GM19463 (cell line): ENCODE measurements around the gene ALK.

Experiments
- ATAC-seq: cut with Tn5 transposase; IDR thresholded peaks from one replicate; pipeline ENCODE4 v1.9.1; 2021; ENCODE audit warnings: mild to moderate bottlenecking, moderate library complexity; ENCODE audit not compliant: unreplicated experiment

The ALK gene

DNA sequence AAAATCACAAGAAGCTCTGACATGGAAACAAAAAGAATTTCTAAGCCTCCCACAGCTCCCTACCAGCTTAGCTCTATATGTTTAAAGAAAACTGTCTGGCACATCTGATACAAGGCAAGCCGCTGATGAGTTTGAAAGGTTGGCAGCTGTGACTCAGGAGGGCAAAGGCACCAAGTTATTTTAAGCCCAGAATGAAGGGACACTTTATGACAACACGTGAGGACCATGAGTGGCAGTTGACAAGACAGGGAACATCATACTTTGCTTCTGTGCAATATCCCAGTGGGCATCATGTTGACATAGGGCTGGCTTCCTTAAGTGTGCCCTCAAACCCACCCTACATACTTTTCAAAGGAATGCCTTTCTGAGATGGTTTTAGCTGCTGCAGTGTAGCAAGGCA lies 533.3 kb downstream of the ALK start:
- no peak for ATAC-seq

DNA sequence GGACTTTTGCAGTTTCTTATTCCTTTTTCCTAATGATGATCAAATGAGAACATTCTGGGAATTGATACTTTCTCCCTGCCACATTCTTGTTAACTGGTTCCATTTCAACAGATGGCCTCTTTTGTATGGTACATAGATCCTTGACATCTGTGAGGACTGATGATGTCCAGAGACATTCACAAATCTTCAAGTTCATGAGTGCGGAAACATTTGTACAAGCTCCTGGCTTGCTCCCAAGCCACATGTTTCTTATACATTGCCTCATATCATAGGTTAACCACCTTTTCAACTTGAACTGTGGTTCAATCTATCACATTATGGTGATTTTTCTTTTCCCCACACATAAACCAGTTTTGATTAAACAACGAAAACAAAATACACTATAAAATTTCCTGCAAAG lies 538.9 kb downstream of the ALK start:
- ATAC-seq, result no peak

DNA sequence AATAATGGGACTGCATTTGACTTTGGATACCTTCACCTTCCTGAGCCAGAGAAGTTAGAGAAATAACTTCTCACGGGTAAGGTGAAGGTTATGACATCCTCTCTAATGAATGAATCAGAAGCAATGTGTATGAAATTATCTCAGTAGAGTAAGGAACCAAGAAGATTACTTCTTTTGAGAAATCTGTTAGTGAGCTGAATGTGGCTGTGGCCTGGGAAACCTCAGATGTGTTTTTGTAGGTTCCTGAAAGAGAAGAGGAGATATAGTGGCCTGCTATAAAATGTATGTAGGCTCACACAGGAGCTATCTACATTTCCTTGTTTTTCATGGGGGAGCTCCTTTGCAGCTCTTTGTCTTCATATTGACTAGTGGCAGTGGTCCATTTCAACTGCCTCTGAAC lies 543.6 kb downstream of the ALK start:
- no peak for ATAC-seq

DNA sequence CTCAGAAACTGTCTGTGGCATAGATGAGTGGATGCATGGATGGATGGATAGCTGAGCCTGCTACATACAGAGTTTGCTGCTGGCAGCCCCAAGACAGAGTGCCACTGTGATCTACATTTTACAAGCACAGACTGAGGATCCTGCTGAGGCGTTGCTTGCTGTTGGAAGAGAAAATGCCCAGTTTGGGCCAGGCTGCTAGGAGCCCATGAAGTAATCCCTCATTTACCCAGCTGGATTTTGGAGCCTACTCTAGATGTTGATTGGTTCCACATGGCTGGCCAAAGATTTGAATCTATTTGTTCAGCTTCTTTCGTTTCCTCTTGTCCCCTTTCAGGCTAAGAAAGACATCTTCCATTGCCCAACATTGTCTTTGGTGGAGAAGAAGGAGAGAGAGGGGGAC lies 544.8 kb downstream of the ALK start:
- ATAC-seq, result no peak

DNA sequence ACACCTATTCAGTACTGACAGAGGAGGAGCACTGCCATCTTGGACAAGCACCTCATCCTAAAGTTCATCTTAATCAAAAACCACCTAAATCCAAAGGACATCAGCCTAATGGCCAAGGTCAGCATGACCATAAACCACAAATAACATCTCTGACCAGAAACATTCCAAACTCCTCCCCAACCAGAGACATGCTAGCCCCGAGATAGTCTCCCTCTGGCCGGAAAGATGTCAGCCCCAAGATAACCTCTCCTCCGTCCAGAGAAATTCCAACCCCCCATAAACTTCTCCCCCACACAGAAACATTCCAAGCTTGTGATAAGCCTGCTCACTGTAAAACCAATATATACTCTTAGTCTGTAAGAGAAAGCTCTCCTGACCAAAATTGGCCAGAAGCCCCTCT lies 545.5 kb downstream of the ALK start:
- ATAC-seq, result no peak

DNA sequence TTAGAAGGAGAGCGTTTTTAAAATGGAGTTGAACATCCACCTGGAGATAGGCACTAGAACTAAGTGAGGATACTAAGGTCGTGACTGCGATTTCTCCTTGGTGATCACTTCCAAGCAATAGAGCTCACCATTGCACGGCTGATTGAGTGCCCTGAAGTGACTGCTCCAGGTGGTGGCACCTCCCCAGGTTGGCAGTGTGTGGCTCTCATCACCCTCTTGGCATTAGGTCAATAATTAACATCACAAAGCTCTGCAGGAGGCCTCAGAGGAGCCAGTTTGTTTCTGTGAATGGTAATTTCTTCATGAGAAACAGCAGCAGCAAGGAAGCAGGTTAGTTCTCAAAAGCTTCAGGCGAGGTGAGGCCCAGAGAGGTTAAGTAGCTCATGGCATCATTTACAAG lies 546.6 kb downstream of the ALK start:
- no peak for ATAC-seq

DNA sequence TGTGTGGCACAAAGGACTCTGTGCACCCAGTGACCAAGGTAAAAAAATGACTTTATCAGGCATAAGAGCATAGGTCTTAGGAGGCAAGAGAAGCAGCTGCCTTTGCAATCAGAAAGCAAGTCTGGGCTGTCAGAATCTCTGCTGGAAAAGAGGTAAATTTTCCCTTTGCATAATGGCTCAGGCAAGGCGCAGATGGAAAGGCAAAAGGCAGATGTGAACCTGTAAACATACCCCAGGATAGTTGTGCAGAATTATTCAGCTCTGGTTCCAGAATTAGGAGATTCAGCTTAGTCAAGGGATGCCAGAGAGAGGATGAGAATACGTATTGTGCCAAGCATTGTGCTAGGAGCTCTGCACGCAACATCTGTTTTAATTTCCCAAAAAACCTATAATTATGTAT lies 547.5 kb downstream of the ALK start:
- no peak for ATAC-seq

DNA sequence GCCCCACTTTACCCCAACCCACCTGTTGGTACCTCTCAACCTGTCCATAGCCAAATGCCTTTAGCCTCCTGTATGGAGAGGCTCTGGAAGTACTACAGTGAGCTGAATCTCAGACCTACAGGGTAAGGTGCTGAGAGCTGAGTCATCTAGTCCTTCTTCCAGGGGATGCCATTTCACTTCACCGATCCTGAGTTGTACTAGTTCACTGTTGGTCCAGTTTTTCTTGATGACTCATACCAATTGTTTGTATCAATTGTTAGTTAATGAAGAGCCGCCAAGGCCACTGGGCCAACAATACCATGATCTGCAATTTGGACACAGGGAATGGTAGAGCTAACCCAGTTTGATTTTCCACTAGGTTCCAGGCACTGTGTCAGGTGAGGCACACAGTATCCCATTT lies 549.2 kb downstream of the ALK start:
- ATAC-seq, result no peak

DNA sequence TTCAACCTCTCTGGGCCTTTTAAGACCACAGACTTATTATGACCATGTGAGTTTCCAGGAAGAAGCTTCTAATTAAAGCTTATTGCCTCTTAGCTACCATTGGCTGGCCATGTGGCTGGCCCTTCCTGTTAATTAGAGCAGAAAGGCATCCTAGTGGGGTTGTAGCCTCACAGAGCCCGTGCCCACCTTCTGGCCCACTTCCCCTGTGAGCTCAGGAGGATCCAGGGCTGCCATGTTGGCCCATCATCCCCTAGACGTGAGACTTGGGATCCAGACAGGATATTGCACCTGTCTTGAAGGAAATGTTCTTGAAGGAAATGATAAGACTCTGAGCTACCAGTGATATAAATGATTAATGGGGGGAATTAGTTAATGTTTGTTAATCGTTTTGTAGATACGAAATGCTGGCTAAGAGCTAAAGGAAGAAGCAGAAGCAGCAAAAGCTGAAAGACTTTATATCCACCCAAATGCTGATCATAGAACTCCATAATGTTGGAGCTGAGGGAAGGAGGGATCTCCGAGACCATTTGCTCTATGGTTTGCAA lies 550.7 kb downstream of the ALK start:
- no peak for ATAC-seq

DNA sequence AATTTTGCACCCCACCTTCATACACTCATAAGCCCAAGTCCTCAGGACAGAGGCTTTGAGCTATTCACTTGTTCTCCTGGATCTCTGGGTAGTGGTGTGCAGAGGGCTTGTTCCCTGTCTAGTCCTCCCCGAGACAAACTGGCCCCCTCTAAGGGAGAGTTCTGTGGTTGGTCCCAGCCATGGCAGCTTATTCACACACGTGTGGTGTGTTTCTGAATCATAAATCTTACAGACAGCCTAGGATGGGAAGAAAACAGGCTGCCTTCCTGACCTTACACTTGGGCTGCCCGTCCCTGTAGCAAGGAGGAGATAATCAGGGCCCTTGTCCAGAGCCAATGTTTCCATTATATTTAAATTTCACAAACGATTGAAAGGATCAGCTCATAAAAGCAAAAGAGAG lies 551.2 kb downstream of the ALK start:
- ATAC-seq, result no peak

DNA sequence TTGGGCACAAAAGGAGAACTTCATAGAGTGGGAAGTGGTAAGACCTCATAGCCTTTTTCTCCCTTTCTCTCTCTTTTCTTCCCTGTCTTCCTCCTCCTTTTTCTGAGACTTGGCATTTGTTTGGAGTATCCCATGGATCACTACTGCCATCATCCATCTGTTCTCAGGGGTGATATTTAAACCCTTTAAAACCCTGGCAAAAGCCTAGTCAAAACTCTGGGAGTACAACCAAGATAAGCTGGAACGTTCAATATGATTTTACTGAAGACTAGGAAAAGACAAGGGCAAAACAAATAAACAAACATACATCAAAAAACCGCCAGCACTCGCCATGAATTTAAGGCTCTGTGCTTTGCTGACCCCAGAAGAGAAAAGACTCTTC lies 552.7 kb downstream of the ALK start:
- no peak for ATAC-seq

DNA sequence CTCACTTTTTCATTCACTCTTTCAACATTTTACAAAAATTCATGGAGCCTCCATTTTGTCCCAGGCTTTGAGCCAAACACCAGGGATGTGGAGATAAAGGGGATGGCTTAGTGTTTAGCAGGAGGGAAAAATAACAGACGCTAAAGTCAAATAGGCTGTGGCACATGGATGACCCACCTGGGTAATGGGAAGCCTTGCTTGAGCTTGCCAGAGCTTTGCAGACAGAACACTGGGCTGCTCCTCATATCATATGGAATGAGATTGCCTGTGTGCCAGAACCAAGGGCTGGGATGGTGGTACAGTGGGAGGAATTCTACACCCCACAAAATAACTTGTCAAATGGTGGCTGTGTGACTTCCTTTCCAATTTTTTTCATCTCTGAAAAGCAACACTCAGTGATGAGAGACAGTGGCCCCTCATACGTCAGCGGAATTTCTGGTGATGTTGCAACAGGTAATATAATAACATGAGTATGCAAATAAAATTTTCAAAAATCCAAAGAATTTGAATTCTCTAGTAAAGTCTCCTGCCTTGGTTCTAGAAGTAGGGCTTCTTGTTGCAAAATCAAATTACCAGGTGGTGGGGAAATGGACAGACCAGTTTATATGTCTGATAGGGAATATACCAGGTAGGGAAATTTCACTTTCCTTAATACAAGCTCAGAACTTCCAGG lies 553.3 kb downstream of the ALK start:
- no peak for ATAC-seq

DNA sequence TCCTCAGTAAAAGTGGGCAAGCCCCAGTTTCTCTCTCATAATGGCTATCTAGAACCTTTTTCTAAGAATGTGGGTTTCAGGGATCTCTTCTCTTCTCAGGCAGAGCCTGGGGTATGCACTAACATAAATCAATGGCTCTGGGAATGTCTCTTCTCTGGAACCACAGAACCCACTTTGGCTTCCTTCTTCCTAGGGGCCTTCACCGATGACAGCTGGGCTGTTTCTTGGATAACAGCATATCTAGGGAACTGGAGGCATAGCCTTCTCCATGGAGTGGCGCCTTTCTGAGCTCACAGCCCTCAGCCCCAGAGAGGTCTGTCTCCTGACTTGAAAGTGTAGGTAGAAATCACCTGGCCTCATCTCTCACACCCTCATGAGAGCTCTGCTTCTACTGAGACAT lies 558.3 kb downstream of the ALK start:
- no peak for ATAC-seq

DNA sequence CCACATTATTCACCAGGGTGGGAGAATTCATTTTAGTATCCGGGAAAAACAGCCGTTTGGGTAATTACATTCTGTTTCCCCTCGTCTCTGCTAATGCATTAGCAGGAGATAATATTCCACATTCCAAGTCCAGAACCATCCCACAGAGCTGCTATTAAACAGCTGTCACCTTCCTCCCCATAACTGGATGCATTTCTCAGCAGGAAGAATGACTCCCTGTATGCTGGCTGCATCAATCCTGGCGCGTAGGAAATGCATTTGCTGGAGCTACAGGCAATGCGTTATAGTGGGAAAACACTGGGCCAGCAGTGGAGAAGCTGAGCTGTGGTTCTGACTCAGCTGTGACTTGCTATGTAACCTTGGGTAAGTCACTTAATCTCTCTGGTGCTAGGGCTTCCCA lies 560.2 kb downstream of the ALK start:
- no peak for ATAC-seq

DNA sequence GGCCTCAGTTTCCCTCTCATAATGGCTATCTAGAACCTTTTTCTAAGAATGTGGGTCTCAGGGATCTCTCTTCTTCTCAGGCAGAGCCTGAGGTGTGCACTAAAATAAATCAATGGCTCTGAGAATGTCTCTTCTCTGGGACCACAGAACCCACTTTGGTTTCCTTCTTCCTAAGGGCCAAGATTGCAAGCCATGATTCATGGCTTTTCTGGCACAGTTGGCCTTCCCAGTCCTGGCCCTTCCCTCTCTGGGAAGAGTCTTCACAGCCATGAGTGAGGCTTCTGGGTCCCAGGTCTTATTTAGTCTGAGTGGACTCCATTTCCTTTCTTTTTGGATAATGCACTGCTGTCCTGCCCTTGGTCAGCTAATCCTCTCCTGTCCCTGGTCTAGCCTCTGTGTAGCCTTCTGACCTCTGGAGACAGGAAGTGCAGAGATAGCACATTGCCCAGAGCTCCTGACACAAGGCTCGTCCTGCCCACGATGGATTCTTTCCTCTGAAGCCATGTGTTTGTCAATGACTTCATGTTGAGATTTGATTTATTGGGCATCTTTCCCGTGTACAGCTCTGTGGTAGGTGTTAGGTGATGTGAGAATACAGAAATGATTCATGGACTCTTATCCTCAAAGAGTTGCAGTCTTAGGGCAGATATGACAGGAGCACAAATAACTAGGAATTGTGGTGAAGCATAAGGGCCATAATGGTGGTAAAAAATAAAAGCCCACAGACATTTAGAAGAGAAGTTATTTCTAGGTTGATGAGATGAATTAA lies 561.2 kb downstream of the ALK start:
- no peak for ATAC-seq

DNA sequence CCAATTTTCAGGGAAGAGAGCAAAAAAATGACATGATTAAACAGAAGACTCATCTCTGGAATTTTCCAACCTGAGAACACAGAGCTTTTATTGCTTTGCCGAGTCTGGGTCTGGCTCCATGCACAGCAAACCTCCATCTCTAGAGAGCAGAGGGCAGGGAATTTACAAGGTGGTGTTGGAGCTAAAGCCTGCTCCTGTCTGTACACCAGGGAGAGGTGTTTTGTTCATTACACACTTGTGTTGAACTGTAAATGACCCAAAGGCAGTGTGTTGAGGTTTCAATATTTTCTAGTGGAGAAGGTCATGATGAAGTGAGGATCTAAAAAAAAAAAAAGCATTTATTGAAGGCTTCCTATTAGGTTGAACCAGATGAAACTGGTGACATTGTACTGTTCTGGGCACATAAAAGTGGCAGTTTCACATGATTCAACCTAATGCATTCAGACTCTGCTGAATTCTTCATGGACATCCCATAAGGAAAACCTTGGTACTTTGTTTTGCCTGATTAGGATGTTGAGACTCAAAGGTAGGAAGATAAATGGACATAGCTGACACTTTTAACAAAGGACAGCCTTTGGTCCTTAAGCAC lies 567.9 kb downstream of the ALK start:
- ATAC-seq, result no peak

DNA sequence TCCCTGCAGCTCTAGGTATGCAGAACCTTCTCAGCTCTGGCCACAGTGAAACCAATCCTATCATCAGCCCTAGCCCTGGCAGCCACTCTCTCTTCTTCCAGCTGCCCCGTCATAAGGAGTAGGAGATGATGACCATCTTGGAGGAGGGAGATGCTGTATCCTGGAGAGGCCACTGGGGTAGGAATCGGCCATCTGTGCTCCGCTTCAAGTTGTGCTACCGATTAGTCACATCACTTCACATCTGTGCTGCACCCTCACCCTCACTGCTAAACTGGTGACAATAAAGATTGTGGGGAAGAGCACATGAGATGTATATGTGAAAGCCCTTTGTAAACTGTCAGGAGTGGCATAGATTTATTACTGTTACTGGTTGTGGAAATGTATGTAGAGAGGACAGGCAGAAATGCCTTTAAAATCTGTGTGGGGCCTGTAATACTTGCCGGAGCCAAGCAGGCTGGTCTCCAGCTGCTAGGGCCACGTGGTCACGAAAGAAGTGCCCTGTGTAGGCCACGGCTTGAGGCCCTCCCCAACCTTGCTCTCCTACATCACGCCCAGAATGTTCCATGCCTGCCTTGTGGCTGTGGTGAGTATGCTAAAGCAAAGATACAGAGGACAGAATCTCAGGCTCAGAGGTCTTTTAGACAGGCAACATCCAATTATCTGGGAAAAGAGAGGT lies 569.3 kb downstream of the ALK start:
- ATAC-seq, result no peak

DNA sequence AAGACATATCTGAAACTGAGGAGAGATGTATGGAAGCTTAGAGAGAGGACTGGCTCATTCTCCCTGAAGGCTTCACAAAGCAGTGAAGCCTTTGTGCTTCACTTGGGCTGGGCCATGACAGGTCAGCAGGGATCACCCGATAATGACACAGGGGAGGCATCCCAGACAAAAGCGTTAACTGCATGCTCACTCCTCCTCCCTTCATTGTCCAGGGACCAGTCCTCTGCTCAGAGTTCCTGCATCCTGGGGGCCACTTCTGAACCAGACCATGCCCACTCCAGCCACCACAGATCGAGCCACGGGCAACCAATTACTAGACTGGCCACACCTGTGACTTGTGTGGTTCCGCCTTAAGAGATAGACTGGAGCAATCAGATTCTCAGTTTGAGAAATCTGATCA lies 570.1 kb downstream of the ALK start:
- ATAC-seq, result no peak

DNA sequence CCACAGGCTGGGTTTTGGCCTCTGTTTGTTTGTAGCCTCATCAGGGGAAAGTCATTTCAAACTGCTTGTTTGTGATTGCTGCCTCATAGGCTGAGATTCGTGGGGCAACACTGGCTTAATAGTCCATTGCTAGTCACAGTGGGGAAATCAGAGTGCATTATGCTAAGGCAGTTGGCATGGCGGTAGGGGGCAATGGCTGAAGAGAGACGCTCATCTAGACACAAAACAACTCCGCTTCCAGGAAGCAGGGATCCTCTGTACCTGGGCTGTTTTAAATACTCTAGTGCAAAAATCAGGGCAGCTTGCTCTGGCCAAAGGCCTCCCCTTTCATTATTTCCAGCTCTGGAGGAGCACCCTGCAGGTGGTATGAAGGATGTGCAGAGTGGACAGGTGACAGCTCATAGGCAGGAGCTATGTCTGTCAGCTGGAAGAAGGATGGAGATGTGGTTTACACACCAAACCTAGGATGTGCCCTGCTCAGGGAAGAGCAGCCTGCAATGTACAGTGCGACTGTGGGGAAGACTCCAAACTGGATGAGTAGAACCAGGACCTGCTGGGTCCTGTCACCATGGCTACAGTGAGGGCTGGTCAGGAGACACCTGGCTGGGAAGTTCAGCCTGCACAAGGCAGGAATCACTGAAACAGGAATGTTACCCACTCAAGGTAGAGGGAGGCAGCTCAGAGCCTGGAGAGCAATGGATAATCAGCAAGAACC lies 571.9 kb downstream of the ALK start:
- ATAC-seq, result no peak

DNA sequence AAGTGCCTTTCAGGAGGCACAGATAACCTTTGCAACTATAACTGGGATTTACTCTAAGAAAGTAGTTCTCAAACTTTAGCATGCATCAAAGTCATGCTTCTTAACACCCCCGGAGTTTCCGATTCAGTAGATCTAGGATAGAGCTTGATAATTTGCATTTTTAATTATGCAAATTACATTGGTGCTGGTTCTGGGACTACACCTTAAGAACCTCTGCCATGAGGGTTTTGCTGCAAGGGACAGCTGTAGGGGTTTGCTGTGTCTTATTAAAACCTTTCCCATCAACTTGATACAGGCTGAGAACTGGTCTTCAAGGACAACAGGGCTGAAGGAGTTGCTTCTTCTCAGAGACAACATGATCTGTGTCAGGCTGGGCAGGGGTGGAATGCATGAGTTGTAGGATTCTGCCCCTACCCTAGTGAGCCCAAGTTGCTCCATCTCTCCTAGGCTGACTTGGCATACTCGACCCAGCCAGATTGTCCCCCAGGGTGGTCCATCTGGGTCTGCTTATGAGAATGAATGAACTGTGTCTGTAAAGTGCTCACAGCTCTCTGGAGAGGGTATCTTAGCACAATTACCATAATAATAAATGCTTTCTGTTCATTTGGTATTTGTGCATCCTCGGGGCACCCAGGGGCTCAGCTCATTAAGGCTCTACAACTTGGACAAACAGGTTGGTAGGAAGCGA lies 573.5 kb downstream of the ALK start:
- ATAC-seq, result no peak
